ENCODE results near the gene SLC24A1.
"Not testable (repeated sequence)": the region's sequence is repeated elsewhere in the genome, so short reads cannot be mapped to it uniquely, and the experiment has no call there.

The SLC24A1 gene

DNA sequence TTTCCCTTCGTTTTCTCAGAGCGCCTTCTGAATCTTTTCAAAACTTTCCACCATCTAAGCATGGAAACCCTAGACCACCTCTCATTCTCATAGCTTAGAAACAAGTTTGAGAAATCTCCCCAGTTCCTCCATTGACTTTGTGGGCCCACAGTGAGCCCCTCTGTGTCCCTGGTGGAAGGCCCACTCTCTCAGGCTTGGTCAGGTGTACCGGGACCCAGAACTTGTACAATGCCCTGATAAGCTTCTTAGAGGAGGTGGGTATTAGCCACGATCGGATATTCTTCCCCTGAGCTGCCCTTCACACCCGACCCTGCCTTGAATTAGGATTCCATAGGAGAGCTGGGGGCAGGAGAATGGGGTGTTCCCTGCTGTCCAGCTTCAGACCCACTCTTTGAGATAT, at the start of gene SLC24A1:
SLC24A1 (plus strand) TSS at position 301 of the 400 bp plus-strand sequence. CDS start 2,143 bp downstream, outside the sequence.
- no peak for DNase-seq (ENCODE audit: low spot score)

DNA sequence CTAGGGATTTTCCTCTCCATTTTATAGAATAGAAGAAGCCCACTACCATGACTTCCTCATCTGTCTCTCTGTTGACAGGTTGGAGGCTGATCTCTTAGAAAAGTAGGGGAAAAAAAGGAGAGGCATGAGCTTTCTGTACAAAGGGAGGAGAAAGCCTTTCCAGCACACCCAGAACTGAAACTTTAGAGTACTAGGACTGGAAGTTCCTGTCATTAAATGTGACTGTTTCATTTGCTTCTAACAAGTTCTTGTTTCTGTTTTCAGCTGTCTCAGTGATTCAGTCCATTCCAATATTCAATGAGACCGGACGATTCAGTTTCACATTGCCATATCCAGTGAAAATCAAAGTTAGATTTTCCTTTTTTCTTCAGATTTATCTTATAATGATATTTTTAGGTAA, 49.8 kb upstream of the SLC24A1 start:
- no peak for DNase-seq (ENCODE audit: low spot score)

DNA sequence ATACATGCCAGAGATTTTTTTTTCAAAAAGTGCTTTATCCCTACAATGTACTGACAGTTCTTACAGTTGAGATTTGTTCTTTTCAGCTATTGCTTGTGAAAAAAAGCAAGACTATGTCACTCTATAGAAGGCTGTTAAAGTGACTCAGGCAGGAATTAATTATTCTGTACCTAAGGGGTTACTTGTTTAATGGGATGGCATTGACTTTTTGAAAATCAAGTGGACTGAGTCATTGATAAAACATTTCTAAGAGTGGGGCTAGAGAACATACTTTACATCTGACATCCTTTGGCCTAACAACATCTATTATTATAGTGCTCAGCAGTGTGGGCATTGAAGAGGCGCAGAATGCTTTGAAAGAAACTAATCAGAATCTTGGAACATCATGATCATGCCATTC, 45.1 kb upstream of the SLC24A1 start:
- DNase-seq (ENCODE audit: low spot score) = no peak

DNA sequence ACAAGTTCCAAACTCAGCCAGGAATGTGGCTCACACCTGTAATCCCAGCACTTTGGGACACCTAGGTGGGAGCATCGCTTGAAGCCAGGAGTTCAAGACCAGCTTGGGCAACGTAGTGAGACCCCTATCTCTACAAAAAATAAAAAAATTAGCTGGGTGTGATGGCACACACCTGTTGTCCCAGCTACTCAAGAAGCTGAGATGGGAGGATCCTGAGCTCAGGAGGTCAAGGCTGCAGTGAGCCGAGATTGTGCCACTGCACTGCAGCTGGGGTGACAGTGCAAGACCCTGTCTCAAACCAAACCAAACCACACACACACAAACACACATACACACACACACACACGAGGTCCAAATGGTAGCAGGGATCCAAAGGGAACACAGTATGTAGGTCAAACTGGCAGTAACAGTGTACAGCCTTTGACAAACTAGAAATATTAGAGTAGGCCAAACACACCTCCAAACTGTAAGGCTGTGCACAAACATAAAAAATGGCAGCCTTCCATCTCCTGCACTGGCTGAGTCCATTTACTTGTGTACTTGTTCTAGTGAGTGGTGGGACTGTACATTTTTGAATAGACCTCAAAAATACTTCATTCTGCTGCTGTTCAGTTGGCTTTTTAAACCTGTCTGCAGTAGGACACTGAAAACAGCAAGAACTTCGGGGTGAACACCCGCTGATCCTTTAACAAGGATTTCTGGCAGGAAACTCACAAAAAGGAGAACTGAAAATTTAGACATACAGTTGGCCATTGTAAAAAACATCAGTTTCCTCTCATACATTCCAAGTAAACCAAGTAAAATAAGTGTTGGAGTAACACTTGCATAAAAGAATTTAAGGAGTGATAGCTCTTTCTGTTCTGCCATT, 44.4 kb upstream of the SLC24A1 start:
- no peak for DNase-seq (ENCODE audit: low spot score)

DNA sequence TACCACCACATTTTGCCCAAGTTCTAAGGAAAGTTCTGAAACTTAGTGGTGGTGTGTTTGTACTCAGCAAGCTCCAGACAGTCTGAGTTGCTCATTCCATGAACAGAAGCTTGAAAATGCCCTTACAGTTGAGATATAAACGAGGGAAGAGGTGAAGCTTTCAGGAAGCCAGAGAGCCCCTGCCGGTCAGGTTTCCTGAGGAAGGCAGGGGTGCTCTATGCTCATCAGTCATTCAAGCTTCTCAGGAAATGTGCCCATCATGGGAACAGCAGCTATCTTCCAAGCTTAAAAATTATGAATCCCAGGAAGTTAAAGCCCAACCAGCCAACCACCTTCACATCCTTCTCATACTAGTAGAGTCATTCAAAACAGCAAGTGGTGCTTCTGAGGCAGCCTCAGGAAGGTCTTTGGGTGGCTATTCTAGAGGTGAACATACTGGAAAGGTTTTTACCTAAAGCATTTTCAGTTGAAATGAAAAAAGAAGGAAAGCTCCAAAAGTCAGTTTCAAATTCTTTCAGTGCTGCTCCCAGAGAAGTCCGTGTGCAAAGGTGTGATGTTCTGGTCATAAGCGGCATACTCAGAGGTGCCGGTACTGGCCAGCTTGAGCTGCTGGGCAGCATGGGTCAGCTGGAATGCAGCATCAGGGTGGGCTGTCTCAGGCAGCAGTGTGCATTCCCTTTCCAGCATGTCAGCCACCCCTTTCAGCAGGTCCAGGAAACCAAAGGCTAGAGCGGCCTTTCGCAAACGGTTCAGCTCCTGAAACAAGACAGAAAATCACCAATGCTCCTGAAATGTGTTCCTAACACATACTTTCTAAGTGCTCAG, 42.6 kb upstream of the SLC24A1 start:
- DNase-seq (ENCODE audit: low spot score) = no peak

DNA sequence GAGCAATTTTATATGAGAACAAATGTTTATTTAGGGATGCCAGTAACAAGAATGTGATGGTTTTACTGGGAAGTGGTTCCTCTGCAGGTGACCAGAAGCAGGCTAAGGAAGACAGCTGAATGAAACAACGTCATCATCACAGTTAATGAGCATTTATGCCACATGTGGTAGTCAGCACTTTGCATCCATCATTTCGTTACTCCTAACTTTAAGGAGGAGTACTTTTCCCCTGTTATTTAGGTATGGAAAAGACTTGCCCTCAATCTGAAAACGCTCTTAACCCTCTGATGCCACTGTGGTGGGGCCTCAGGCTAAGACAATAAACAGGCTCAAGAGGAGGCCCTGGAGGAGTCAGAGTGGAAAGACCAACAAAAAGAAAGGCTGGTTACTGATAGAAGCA, 42.0 kb upstream of the SLC24A1 start:
- no peak for DNase-seq (ENCODE audit: low spot score)

DNA sequence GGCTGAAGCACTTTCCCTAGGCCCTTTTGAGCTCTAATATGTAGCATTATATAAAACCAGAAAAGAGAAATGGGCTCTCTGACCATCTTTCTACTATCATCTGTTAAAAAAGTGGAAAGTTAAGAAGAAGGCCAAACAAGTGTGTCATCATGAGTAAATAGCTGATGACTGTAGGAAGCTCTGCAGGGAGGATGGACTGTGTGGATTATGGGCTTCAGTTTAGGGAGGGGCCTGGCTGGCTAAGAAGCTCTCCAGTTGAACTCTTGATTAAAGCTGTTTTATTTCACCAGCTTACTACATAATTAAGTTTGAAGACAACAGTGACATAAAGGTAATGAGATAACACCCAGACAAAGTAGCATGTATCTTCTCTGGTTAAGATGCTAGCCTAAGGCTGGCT, 41.5 kb upstream of the SLC24A1 start:
- DNase-seq (ENCODE audit: low spot score) = no peak

DNA sequence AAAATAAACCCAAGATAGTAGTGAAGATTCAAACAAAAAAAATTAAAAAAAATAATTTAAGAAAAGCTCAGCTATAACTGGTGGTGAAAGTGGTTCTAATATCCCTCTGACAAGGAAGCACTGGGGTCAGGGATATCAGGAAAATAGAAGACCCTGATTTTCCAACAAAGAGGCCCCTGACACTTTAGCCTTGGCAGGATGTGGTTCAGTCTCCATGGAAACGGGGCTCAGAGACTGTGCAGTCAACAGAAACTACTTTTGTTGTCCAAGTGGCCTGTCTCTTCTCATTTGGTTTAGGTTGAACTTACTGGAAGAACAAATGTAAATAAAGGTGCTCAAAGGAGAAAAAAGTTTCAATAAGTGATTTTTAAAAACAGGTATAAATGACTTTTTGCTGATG, 38.0 kb upstream of the SLC24A1 start:
- DNase-seq (ENCODE audit: low spot score) = peak; percentile 48

DNA sequence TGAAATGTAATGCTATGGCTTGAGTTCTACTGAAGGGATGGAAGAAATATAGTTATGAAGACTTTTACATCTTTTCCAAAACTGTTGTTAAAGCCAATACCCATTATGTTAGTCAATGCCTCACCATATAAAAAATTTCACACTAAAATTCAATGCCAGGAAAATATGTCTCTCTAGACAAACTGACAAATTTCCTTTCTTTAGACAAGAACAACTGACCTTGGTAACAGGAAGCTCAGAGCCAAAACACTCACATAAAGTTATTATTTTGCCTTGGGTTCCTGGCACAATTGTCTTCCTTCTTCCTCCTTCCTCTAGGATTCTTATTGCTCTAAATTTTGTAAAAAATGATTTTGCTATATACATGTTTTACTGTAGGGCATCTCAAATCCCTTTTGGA, 37.5 kb upstream of the SLC24A1 start:
- no peak for DNase-seq (ENCODE audit: low spot score)

DNA sequence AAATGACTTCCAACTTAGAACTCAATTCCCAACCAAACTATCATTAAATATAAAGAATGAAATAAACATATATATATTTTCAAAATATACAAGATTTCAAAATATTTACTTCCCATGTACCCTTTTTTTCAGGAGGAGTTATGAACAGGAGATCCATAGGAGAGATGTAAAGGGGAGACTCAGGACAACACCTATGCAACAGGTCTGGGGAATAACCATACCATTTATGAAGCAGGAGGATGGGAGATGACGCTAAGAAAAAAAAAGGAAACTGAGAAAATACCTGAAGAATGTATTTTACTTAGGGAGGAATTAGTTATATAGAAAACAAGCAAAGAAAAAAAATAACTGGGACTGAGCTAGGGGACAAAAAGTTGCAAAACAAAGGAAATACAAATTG, 34.6 kb upstream of the SLC24A1 start:
- no peak for DNase-seq (ENCODE audit: low spot score)

DNA sequence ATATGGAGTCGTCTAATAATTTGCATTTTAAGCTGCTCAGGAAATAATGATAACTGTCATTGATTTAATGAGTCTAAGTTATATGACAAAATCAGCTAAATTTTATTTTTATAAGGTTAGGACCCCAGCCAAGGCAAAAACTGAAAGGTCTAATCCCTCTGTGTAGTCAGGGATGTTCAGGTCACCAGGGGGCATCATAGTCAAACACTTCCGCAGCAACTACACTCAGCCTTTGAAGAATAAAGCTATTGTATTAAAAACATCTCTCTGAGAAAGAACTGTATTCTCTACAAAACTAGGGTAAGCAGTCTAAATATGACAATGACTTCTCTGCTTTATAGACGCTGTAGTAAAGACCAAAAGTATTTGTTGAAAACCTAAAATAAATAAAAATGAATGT, 25.8 kb upstream of the SLC24A1 start:
- DNase-seq (ENCODE audit: low spot score) = no peak

DNA sequence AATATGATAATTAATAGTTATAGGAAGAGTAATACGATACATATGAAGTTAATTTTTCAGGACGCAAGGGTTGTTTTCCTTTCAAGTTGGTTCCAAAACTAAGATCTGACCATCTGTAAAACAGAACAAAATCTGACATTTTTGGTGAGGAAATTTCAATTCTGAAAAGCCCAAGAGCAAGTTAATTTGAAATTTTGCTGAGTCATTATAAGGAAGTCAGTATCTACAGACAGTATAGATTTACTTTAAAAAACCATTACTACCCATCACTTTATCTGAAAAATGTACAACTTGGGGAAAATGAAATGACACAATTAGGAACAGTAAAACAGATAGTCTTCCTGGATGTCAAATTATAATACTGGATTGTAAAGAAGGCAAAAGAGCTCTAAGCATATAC, 23.3 kb upstream of the SLC24A1 start:
- DNase-seq (ENCODE audit: low spot score) = no peak

DNA sequence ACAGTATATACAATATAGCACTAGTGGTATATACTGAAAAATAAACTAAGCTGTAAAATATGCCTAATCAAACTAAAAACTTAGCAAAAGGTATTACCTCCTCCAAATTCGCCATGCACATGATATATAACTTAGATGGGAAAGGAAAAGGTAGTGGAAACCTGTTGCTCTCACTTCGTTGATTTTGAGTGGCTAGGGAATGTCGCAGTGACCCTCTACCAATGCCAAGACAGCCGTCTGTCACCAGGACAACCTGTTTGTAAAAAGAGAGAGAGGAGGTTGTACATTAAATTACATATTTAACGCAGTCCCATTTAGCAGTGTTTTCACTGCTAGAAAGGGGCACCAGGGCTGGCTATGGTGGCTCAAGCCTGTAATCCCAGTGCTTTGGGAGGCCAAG, 22.1 kb upstream of the SLC24A1 start:
- no peak for DNase-seq (ENCODE audit: low spot score)

DNA sequence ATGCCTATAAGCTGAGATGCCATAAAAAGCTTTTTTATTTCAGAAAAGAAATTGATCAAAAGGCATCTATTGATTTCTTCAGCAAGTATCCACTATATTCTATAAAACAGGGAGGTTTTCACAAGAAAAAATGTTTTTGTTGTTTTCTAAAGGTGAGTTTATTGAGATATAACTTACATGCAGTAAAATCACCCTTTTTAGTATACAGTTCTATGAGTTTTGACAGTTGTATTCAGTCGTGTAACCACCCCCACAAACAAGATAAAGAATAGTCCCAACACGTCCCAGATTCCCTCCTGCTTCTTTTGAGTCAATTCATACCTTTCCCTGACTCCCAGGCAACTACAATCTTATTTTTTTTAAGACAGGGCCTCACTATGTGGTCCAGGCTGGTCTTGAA, 18.6 kb upstream of the SLC24A1 start:
- no peak for DNase-seq (ENCODE audit: low spot score)

DNA sequence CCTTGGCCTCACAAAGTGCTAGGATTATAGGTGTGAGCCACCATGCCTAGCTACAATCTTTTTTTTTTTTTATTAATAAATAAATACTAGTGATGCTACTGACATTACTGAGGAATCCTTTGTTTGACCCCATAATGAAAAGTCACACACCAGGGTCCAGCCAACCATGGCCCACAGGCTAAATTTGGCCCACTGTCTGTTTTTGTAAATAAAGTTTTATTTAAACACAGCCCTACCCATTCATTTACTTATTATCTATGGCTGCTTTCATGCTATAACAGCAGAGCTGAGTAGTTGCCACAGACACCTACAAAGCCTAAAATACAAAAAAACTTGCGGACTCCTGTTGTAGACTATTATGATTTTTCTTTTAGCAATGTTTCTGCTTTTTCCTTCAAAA, 18.2 kb upstream of the SLC24A1 start:
- DNase-seq (ENCODE audit: low spot score) = no peak

DNA sequence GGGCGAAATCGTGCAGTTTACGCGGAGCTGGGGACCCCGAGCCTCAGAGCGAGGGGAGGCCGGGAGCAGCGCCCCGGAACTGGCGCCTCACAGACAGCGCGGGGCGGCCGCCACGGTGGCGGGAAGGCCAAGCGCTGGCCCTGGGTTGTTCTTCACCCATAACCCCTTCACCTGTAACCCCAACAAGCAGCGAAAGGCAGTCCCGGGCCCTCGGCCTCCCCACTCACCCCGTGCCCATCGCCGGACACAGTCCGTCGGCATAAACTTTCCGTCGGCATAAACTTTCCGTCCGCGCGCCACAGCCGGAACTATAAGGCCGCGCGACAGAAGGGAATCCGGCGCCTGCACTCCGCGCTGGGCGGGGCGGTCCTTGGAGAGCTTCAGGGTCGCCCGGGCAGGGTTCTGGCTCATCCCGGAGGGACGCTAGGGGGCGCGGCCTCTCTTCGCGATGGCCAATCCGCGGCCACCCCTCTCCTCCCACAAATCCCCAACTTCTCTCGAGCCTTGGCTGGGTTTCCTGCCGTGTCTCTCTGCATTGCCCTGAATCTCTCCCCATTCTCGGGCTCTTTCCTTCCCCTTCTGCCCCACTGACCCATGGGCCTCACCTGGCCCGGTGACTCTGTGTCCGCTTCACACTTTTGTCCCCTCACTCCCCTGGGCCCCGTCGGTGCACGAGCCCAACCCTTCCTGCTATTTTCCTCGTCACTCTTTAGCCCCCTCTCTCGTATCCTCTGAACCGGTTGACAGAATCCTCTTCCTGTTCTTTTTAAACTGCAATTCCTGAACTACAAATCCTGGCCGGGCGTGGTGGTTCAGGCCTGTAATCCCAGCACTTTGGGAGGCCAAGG, 10.6 kb upstream of the SLC24A1 start, which contains the start of gene INTS14:
INTS14 (minus strand) TSS at position 261 of the 848 bp plus-strand sequence. CDS start 3,751 bp downstream, outside the sequence.
- peak; percentile 96 for DNase-seq (ENCODE audit: low spot score)

DNA sequence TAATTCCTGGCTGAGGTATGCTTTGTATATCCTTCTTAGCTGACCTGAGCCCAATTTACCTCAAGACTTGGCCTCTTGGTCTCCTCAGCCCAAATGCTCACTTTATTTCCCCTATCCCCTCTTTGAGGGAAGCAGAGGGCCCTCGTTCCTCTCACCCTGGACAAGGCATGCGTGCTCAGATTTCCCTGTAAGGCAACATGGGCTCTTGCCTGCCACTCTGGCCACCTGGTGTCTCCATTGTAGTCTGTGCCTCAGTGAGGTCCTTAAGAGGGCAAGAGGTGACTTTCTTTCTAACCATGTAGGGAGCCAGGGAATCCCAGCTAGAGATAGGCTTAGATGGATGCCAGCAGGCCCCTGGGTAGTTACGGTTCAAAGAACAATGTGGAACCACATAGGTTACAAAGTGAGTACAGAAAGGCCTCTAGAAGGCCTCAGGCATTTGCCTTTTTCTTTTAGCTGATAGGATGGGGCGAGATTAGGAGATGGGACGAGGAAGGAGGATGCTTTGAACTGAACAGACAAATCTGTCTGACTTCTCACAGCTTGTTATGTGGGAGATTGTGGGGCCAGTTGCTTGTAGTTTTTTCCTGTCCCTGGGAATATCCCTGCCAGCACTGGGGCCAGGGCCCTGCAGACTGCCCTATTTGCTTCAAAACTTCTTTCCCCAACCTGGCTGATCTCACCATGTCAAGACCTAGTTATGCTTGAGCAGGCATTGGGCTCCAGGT, 9.7 kb upstream of the SLC24A1 start:
- no peak for DNase-seq (ENCODE audit: low spot score)

DNA sequence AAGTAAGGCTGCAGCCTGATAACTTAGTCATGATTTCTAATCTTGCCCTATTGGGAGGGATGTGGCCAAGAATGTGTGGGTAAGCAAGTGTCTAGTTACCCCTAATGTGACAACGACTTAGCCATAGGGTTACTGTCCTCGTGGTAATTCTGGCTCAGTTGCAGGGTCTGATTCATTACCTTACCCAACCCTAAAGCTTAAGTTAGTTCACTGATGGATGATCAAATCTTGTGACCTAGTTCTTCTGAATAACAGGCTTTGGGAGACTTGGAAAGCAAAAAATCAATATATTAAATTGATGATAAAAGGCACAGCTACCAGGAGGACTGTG, 9.2 kb upstream of the SLC24A1 start:
- no peak for DNase-seq (ENCODE audit: low spot score)

DNA sequence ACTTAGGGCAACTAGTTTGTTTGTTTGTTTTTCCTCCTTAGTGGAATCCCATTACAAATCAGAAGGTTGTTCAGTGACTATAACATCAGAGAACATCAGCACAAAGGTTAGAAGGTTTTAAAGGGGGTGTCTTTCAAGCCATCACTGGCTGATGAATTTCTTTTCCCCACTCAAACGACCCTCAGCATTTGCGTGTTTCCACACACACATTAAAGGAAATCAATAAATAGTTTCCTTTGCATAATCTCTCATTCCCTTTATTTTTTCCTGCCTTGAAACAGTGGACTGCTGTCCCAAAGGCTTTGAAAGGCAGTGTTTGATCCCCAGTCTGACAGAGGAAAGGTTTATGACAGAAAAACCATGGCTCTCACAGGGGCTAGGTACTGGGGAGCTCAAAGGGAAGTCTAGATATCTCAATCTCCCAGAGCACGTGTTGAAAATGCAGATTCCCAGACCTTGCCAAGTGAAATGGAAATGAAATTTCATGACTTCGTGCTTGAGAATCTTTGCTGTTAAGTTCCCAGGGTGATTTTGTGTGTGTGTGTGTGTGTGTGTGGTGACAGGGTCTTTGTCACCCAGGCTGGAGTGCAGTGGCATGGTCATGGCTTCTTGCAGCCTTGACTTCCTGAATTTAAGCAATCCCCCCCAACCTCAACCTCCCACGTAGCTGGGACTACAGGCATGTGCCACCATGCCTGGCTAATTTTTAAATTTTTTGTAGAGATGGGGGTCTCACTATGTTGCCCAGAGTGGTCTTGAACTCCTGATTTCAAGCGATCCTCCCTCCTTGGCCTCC, 8.6 kb upstream of the SLC24A1 start:
- no peak for DNase-seq (ENCODE audit: low spot score)

DNA sequence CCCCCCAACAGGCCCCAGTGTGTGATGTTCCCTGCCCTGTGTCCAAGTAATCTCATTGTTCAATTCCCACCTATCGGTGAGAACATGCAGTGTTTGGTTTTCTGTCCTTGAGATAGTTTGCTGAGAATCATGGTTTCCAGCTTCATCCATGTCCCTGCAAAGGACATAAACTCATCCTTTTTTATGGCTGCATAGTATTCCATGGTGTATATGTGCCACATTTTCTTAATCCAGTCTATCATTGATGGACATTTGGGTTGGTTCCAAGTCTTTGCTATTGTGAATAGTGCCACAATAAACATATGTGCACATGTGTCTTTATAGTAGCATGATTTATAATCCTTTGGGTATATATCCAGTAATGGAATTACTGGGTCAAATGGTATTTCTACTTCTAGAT, 5.9 kb upstream of the SLC24A1 start:
- DNase-seq (ENCODE audit: low spot score) = not testable (repeated sequence)
